Thyroid gland (tissue), 4 donors: ENCODE results near the gene PVR. TPM values are rescaled to one million over a fixed set of nuclear protein-coding genes. Genes with fewer than 3 reads are reported as not detected.
A peak's percentile ranks its signal among the peaks of the same experiment; 100 is the strongest.

ENCODE experiments used
- DNase-seq, 2 donors: peaks; one replicate each; pipeline ENCODE4 v3.0.0-alpha.2; 2019
- H3K27ac ChIP-seq, 3 donors: fragments of 200-600 bp; sonication (generic); 1 replicate in 2 of 3; 2 replicates in 1 of 3; pipeline ENCODE4 v1.5.1; 2016 to 2019; ENCODE audit warnings: mild to moderate bottlenecking in 1 of 3, moderate library complexity in 1 of 3
- H3K27me3 ChIP-seq: fragments of 200-600 bp; sonication (generic); one replicate; pipeline ENCODE4 v1.5.1; 2019
- H3K36me3 ChIP-seq, 2 donors: fragments of 200-600 bp; sonication (generic); one replicate each; pipeline ENCODE4 v1.5.1; 2016 to 2019
- H3K4me1 ChIP-seq, 2 donors: fragments of 200-600 bp; sonication (generic); one replicate each; pipeline ENCODE4 v1.5.1; 2017 to 2019
- H3K4me3 ChIP-seq, 3 donors: fragments of 200-600 bp; sonication (generic); replicated peaks in 1 of 3; 1 replicate in 2 of 3; 2 replicates in 1 of 3; pipeline ENCODE4 v1.5.1; 2016; ENCODE audit warnings: mild to moderate bottlenecking in 1 of 3
- H3K9me3 ChIP-seq: fragments of 200-600 bp; sonication (generic); one replicate; pipeline ENCODE4 v1.5.1; 2017
- POLR2A ChIP-seq, 2 donors: fragments of 450-650 bp; IDR thresholded peaks; one replicate each; pipeline ENCODE4 v1.6.1; 2017; ENCODE audit warnings: antibody characterized with exemption in 2 of 2, mild to moderate bottlenecking in 2 of 2, moderate library complexity in 1 of 2
- WGBS, 2 donors: methylation state at CpG; one replicate each; pipeline ENCODE4 v1.1.5; 2017; 5-methylcytosine and 5-hydroxymethylcytosine counted together
- intact Hi-C: fragments of 100-400 bp; cut with DNase I; formaldehyde crosslinking; loops from one replicate; pipeline ENCODE4 v1.15.1; 2023
- total RNA-seq, 4 donors: library from RNA; depleted of rRNA; stranded (reverse); fragments of >200 nt; gene quantifications; one replicate each; pipeline ENCODE4 v1.2.3, GENCODE V29; 2016
- TF ChIP-seq, protein P1 (sequence below), 6 experiments: fragments of 200-600 bp in 3 of 6; fragments of 450-650 bp in 3 of 6; sonication (generic) in 3 of 6; IDR thresholded peaks; one replicate each; pipeline ENCODE4 v1.5.1; 2016 to 2019; ENCODE audit warnings: antibody characterized with exemption in 6 of 6, mild to moderate bottlenecking in 2 of 6, inconsistent platforms in 1 of 6, moderate library complexity in 1 of 6

The PVR gene
- total RNA-seq, 4 donors from 2014 or later, result 25.4 to 36.5 (median 30.2) TPM

DNA sequence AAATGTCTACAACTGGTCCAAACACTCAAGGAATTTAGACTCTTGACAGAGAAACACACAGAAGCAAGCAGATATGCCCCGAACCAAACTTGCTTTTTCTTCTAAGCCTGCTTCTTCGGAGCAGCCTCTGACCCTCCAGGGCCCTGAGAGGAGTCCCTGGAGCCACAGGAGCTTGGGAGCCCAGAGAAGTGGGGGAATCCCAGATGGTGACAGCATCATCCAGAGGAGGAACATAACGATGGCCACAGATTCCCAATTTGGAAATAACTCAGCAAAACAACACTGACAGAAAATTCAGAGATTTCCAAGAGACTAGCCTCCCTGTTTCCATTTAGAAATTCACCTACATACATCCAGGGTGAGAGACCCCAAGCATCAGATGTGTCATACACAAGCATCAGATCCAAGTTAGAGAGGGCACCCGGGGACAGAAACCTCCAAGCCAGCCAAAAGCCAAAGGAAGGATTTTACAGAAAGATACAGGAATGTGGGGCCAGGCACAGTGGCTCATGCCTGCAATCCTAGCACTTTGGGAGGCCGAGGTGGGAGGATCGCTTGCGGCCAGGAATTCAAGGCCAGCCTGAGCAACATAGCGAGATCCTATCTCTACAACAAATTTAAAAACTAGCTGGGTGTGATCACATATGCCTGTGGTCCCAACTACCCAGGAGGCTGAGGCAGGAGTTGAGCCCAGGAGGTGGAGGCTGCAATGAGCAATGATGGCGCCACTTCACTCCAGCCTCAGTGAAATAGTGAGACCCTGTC, 2.0 kb upstream of the PVR start:
- intact Hi-C loops, result no loop called here
- Histone ChIP-seq H3K27ac (no peak overlapping the region), H3K27me3 (no peaks in the 10 kb centered on the region), H3K9me3 (no peaks in the 10 kb centered on the region), H3K36me3 (no peaks in the 10 kb centered on the region), H3K4me3 (no peak overlapping the region), H3K4me1 (peaks cover 0 to 11% of the 10 kb centered on the region in 2 donors)
- no peak for DNase-seq
- 77 to 81% methylated on average over 9 of the region's 9 CpGs for WGBS, 2 donors
- TF ChIP-seq, protein P1, sequence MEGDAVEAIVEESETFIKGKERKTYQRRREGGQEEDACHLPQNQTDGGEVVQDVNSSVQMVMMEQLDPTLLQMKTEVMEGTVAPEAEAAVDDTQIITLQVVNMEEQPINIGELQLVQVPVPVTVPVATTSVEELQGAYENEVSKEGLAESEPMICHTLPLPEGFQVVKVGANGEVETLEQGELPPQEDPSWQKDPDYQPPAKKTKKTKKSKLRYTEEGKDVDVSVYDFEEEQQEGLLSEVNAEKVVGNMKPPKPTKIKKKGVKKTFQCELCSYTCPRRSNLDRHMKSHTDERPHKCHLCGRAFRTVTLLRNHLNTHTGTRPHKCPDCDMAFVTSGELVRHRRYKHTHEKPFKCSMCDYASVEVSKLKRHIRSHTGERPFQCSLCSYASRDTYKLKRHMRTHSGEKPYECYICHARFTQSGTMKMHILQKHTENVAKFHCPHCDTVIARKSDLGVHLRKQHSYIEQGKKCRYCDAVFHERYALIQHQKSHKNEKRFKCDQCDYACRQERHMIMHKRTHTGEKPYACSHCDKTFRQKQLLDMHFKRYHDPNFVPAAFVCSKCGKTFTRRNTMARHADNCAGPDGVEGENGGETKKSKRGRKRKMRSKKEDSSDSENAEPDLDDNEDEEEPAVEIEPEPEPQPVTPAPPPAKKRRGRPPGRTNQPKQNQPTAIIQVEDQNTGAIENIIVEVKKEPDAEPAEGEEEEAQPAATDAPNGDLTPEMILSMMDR (IDR thresholded peaks at IDR 0.05), result no peak
- no peak for TF ChIP-seq POLR2A (IDR thresholded peaks at IDR 0.05)

DNA sequence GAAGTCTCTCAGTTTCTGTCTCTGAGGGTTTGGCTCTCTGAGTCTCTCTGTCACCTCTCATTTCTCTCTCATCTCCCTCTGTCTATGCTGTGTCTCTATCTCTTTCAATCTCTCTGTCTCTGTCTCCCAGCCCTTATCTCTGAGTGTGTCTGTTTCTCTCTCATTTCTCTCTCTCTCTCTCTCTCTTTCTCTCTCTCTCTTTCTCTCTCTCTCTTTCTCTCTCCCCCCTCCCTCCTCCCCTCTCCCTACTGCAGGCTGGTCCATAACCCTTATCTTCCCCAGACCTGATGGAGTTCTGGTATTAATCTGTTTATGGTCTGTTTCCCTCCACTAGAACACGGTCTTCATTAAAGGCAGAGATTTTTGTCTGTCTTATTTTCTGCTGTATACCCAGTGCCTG, 1.3 kb upstream of the PVR start:
- 34 to 61% methylated on average over 1 of the region's 1 CpG for WGBS, 2 donors

DNA sequence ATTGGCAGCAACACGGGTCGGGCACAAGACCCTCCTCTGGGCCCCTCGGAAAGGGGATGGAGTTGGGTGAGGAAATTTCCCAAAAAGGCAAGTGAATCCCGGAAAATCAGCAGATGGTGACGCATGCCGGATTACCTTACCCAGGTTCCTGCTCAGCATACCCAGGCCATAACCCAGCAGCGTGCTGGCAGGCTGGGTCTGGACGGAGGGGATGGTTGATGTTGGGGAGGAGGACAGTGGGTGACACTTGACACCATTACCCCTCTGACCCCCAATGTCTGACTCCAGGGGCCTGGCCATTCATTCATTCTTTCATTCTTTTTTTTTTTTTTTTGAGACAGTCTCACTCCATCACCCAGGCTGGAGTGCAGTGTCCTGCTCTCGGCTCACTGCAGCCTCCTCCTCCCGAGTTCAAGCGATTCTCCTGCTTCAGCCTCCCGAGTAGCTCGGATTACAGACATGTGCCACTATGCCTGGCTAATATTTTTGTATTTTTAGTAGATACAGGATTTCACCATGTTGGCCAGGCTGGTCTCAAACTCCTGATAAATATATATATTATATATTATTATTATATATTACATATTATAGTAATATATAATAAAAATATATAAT, 799 bp downstream of the PVR start:
- DNase-seq, result peak; percentile 39 to 40
- H3K4me1 ChIP-seq, result peaks cover 18 to 36% of the 10 kb centered on the region in 2 donors
- WGBS, 2 donors, result 7 to 13% methylated on average over 12 to 13 of the region's 13 CpGs

More for the DNA sequence above, 1.3 kb upstream of the PVR start:
- Histone ChIP-seq H3K4me3 (no peak overlapping the region), H3K9me3 (no peaks in the 10 kb centered on the region), H3K27me3 (no peaks in the 10 kb centered on the region), H3K36me3 (no peaks in the 10 kb centered on the region), H3K4me1 (peaks cover 0 to 15% of the 10 kb centered on the region in 2 donors), H3K27ac (no peak overlapping the region)
- no peak for TF ChIP-seq POLR2A (IDR thresholded peaks at IDR 0.05)
- TF ChIP-seq, protein P1 (IDR thresholded peaks at IDR 0.05), result no peak
- DNase-seq, result no peak
- intact Hi-C loops, result no loop called here

DNA sequence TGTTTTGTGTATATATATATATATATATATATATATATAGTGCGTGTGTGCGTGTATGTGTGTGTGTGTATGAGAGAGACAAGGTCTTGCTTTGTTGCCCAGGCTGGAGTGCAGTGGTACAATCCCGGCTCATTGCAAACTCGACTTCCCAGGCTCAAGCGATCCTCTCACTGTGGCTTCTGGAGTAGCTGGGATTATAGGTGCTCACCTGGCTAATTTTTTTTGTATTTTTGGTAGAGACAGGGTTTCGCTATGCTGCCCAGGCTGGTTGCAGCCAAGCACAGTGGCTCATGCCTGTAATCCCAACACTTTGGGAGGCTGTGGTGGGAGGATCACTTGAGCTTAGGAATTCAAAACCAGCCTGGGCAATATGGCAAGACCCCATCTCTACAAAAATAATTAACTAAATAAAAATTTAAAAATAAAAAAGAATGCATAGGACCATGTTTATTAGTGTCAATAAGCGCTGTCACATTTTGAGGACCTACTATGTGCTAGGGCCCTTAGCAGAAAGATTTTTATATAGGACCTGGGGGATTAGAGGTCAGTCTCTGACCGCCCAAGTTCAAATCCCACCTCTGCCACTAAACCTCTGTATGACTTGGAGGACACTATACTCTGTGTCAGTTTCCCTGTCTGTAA, 1.8 kb downstream of the PVR start:
- Histone ChIP-seq H3K27me3 (no peaks in the 10 kb centered on the region), H3K27ac (peak overlapping the region in 1 of 3 donors; percentile 17), H3K4me1 (peaks cover 20 to 45% of the 10 kb centered on the region in 2 donors), H3K4me3 (no peak overlapping the region), H3K9me3 (no peaks in the 10 kb centered on the region), H3K36me3 (peaks cover 4 to 7% of the 10 kb centered on the region in 2 donors)
- intact Hi-C loops, result no loop called here
- TF ChIP-seq, protein P1 (IDR thresholded peaks at IDR 0.05), result no peak
- TF ChIP-seq POLR2A (IDR thresholded peaks at IDR 0.05), result no peak
- no peak for DNase-seq
- 76 to 83% methylated on average over 8 of the region's 8 CpGs for WGBS, 2 donors

More for the DNA sequence above, 799 bp downstream of the PVR start:
- Histone ChIP-seq H3K9me3 (no peaks in the 10 kb centered on the region), H3K27me3 (no peaks in the 10 kb centered on the region), H3K36me3 (no peaks in the 10 kb centered on the region), H3K27ac (peak overlapping the region; percentile 44 to 85 (median 82)), H3K4me3 (peak overlapping the region; percentile 55 to 74 (median 63))
- no peak for TF ChIP-seq POLR2A (IDR thresholded peaks at IDR 0.05)
- TF ChIP-seq, protein P1 (IDR thresholded peaks at IDR 0.05), result no peak
- intact Hi-C loops, result no loop called here
